GM21723 (cell line): ENCODE results near the gene CFAP61.

Experiments
- ATAC-seq: cut with Tn5 transposase; IDR thresholded peaks from one replicate; pipeline ENCODE4 v1.9.1; 2021; ENCODE audit warnings: mild to moderate bottlenecking, moderate library complexity; ENCODE audit not compliant: unreplicated experiment

CFAP61 gene

DNA sequence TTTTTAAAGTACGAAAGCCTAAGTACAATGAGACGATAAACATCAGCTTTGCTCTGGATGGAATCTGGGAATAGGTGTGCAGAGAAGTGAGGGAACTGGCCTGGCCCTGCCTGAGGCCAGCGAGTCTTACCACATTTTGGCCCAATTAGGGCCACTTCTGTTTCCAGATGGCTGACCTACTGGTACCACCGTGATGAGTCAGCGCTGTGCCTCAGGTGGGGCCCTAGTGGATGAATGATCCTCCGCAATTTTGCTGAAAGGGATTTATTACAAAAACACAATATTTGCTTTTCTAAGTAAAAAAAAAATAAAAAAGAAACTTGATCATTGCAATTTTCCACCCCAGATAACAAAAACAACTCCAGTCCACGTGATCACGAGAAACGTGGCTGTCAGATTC lies 338.1 kb downstream of the CFAP61 start:
- no peak for ATAC-seq

DNA sequence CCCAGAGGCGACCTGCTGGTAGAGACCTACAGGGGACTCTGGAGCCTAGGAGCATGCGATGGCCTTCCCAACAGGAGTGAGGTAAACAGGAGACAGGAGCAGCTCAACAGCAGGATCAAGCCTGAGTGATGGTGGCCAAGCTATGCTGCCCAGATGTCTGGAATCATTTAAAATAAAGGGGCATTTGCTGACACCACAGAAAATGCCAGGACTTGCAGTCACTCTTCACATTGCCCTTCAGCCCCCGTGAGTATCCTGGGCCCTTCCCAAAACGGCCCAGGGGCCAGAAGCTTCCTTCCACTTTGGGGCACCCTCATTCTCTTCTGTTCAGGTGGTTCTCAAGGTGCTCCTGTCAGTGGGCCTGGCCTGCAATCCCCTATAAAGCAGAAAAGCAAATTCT lies 338.8 kb downstream of the CFAP61 start:
- no peak for ATAC-seq

DNA sequence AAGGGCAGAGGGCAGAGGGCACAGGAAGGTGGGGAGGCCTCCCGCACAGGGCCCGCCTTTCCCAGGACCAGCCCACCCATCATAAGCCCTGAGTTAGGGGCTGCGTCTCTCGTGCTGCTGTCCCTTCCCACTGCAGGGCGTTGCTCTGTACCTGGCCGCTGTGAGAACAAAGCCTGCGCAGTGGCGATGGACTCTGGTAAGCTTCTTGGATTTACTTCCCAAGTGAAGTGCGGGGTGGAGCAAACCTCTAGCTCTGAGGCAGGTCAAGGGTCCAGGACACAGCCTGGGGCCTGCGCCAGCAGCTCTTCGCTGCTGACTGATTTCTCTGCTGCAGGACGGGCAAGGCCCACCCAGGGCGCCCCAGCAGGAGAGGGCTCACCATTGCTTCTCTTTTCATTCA lies 339.4 kb downstream of the CFAP61 start:
- ATAC-seq = no peak

DNA sequence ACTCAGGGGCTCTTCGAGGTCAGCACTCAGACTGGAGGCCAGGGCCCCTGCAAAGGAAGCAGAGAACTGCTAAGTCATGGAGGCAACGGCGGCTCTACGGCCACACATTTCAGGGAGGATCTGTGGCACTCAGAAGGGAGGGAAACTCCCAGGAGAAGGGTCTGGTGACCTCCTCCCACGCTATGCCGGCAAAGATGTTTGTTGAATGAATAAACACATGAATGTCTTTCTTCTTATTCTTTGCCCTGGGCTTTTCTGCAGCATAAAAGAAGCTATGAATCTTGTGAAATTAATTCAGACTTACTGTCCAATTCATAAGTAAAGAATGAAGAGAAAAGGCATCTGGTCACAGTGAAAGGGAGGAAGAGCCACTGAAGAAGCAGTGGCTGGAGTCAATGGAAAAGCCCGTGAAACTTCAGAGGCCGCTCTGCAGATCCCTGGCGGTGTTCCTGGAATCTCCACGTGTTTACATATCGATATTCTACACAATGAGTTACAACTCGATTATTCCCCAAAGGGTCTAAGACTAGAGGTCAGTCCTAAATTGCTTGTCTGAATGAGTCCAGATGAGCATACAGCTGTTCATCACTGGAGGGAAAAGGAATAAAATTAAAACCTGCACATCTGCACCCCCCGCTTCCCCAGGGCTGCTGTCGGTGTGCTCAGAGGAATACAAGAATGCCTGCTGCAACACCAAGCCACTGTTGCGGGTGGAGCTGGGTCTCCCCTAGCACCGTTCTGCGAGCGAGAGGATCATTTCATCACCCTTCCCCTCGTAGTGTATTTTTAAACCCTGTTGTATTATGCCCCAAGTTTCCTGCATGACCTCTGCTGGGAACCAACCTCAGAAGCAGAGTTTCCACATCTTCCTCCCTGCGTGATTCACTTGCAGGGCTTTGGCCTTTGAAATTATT lies 341.1 kb downstream of the CFAP61 start:
- ATAC-seq = no peak

DNA sequence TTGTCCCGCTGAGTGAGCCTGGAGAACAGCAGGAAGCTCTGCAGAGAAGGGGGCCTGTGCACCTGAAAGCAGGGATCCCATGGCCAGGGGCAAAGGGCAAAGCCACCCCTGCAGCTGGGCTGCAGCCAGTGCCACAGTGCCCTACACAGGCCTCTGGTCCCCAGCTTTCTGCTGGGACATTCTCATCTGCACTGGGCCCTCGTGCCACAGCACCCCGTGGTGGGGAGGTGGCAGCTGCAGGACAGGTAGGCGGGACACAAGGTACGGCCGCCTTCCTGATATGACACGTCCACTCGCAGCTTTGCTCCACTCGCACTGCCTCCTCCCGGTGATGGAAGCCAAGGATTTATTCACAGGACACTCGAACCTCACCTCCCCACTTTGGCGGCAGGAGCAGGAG lies 342.8 kb downstream of the CFAP61 start:
- no peak for ATAC-seq

DNA sequence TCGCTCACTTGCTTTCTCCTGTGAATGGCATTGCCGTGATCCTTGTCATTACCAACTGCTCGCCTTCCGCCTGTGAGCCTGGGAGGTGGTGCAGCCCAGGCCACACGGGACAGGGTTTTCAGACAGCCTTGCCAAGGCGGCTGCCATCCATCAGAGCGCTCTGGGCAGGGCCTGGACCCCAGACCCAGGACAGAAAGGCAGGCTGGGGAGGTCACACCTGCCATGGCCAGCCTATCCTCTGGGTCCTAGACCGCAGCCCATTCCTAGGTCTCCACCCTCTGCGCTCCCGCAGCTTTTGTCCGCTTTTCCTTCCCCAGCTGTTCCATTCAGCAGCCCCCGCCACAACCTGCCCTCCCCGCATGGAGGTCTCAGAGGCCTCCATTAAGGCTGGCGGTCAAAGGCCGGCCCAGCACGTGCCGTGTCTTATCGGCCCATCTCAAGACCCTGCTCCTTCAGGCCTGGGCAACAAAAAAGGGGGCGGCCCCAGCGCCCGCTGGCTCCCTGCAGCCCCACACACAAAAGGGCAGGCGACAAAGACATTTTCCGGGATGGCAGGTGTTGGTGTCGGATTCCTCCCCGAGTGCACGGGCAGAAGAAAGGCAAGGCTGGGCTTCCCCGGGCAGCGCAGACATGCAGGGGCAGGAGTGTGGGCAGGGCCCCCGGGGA lies 343.7 kb downstream of the CFAP61 start:
- no peak for ATAC-seq

DNA sequence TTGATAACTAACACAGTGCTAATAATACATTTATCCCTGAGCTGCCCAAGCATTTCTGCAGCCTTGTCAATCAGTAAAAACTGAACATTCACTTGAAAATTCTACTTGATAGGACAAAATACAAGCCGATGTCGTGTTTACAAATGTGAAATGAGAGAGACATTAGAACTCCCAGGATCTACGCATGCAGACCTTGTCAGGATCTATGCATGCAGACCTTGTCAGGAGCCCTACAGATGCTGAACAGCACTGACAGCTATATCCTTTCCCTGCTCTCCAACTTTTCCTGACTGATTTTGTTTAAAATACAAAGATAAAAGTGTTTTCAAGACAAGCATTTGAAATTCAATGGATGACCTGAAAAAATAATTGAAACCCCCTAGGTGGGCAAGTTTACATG lies 344.5 kb downstream of the CFAP61 start:
- ATAC-seq = no peak

DNA sequence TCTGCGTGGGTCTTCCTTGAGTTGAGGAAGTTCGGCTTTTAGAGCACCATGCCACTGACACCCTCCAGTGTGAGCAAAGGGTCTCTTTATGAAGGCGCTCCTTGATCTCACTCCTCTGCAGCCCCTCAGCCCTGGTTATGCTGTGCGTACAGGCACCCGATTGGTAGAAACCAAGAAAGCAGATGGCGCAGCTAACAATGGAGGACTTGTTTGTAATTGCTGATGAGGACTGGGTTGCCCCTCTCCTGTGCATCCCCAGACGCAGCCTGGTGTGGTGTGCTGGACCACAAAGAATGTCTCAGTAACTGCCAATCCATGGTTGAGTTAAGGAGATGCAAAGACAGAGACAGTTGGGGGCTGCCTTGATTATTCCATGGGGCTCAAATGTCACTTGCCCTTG lies 345.8 kb downstream of the CFAP61 start:
- ATAC-seq = no peak

DNA sequence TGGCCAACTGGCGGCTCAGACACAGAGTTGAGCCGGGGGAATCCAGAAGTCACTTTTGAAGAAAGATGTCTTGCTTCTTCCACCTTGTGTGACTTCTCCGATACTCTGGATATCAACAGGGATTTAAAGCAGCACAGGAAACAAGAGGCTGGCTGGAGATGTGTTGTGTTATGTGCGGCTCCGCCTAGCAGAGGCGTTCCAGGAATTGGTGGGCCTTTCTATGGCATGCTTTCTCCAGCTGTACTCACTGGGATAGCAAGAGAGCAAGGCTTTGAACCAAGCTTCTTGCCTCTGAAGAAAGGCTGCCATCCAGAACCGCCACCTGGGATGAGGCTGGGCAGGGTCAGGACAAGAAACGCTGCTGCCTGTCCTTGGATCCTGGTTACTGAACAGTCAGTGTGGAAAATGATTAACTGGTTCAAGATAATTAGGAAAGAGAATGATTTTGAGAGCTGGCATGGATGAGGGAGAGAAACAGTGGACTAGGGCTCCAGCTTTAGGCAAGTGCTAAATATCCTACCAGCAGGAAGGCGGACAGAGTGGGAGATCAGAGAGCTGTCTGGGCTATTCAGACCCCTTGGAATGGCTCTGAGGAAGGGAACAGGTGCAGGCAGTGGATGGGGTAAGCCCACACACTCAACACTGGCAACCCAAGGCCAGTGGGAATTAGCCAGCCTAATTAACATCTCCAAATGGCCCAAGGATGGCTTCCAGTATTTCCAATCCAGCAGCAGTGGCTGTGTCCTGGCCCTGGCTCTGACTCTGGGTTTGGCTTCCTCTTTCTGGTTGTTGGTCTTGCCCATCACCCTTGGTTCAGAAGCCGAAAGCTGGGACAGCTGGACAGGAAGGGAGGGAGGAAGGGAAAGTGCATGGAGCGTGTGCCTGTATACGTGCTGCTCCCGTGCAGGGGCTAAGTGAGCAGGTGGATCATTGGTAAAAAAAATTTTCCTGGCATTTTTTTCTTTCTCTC lies 347.5 kb downstream of the CFAP61 start:
- ATAC-seq = no peak

DNA sequence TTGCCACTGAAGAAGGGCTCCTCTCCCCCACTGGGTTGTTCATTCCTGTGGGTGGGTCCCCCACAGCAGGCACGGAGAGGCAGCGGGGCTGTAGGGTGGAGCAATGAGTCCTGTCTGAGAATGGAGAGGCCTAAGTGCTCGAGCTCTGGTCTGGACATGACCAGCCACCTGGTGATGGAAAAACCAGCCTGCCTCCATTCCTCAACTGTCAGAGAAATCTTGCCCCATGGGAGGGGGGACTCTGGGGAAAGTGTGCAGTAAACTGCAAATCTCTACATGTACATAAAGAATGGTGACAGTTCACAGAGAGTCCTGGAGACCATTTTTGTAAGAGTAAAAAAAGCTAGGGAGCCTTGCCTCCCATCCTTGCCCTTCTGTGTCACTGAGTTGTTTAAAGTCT lies 349.7 kb downstream of the CFAP61 start:
- ATAC-seq = no peak

DNA sequence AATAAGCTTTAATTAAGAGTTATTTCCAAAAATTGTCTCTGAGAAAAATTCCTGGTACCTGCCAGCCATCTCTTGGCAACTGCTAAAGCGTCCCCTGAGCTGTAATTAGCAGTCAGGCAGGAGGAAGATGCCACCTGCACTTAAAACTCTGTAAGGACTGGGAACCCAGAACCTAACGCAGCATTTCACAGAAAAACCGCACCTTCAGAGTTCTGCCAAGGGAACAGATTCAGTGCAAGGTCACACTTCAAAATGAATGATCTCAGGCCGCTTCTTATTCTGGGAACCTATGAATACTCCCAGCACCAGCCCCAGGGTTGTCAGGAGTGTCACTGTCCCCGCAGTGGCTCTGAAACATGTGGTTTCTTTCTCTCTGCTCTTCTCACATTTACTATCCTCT lies 352.3 kb downstream of the CFAP61 start:
- no peak for ATAC-seq

DNA sequence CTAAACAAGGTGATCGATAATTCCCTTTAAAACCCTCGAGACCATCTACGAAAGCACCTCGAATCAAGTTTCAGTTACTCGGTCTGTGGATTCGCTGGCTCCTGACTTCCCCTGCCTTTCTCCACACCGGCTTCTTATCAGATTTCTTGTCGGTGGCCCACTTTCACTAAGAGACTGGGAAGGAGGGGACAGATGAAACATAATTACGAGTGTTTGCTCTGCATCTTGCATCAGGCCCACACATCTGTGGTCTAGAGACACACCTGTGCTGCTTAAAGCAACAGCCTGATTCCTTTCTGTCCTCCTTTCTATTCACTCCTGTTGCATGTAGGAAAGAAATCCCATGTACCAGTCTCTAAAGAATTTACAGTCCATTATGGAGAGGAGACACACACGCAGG lies 353.3 kb downstream of the CFAP61 start:
- ATAC-seq = no peak

DNA sequence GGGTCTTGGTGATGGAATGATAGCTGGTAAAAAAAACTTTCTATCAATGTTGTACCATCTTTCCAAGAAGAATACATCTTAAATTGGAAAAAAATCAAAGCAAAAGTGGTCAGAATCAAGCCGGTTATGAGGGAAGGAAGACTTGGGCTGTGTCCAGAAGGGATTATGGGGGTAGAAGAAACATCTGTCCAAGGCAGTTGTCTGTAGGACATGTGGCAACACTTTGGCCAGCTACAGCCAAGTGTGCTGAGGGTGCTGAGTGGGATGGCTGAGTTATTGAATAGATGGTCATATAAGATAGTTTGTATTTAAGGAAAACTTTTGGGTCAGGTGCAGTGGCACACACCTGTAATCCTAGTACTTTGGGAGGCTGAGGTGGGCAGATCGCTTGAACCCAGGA lies 354.0 kb downstream of the CFAP61 start:
- ATAC-seq = no peak

DNA sequence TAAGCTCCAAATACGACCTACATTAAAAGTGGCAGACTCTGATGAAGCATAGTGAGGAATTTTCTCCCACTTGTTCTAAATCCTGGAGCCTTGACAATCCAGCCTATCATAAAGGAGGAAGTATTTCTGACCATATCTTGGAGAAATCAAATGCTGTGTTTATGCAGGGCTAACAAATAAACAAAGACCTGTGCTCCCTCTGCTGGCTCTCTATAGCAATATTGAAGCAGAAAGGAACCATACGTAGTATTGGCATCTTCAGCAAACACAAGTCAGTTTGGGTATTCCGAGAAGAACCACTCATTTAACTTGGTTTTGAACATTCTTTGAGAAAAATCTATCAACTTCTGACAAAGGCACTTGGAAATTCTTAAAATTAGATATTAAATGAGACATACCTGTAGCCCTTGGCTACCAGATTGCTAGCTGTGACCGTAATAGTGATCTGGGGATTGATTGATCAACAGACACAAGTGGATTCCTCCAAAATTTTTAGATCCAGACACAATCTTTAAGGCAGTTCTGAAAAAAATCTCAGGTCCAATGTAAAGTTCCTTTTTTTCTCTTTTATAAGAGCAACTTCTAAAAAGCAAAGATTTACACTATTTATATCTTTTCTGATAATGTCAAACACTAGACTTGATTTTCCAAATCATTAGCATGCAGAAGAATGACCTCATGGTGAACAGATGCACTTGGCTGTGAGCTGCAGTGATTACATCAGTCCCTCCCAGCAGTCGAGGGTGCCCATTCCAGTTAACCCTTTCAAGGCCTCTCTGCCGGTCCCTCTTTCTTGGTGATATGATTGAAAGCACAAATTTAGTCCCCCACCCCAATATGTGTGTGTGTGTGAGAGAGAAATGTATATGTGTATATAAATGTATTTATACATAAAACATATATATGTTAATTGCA lies 355.8 kb downstream of the CFAP61 start:
- no peak for ATAC-seq

DNA sequence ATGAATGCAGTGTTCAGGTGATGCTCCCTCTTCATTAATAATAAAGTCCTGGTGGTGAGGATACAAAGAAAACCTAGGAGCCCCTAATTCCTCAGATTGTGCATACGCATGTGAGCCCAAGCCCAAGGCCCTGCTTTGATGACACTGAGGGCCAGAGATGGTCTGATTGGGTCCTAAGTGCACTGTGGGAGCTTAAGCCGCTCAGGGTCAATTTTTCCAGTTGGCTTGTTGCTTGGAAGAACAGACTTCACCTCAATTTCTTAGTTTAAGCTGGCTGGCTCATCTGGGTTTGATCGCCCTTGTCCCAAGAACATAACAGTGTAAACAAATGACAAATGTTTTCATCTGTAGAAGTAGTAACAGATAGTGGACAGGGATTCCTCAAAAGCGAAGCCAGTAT lies 357.0 kb downstream of the CFAP61 start:
- no peak for ATAC-seq
